ENCODE measurements around the gene TLE2. TPM values are rescaled to one million over a fixed set of nuclear protein-coding genes. Genes with fewer than 3 reads are reported as not detected.
A peak's percentile ranks its signal among the peaks of the same experiment; 100 is the strongest.

Gene TLE2
- total RNA-seq, 8 experiments from 2014 or later: 0.13 to 11.8 (median 4.4) TPM; not detected in 2

DNA sequence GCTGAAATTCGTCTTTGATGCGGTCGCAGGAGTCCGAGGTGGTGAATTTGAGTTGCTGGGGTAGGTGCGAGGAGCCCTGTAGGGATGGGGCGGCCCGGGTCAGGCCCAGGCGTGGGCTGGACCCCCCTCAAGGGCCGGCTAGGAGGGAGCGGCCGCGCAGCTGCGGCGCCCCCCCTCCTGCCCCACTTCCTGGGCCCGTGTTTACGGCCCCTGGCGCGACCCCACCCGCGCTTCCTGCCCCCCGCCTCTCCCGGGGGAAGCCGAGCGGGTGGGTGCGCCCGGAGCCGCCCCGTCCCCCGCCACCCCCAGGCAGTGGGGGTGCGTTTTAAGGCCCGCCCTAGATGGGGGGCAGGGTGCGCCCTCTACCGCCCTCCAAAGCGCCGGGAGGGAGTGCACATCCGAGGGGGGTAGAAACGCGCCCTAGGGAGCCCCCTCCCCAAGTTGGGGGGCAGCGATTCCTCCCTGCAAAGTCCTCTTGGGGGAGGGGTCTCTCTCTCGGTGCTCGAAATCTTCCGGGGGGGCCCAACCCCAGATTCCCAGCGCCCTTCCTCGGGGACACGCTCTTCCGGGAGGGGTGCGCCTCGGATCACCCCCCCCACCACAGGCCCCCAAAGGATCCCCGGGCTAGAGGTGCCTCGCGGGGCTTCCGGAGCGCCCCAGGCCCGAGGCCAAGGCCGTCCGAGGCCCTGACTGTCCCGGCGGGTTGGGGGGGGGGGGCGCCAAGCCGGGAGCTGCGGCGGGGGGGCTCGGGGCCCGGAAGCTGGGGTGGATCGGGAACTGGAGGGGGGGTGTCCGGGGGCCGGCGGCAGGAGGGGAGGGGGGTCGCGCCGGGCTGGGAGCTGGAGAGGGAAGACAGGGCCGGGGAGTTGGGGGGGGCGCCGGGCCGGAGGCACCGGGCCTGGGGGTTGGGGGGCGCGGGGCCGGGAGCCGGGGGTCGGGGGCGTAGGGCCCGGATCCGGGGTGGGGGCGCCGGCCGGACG, 32.4 kb upstream of the TLE2 start:
- Histone ChIP-seq H3K27ac (peak overlapping the region; percentile 76 to 93), H3K4me1 (replicated peaks in 1 of 2) (peaks cover 5 to 18% of the 10 kb centered on the region in 2 donors), H3K4me3 (peak overlapping the region; percentile 67 to 100 (median 95))
- peak; percentile 29 to 66 (median 51) for ATAC-seq (replicated peaks in 6 of 8)
- in situ Hi-C loops (cut with MboI; ENCODE audit: low pct_unique_long_range_greater_than_20kb in 2 of 9, low sequenced_read_pairs in 9 of 9, unreplicated experiment in 9 of 9): no loop called here
- WGBS, 10 experiments: 0 to 7% (median 0%) methylated on average over 1 to 10 of the region's 88 CpGs; no CpG with 5 or more reads in 7 of the 10 experiments

DNA sequence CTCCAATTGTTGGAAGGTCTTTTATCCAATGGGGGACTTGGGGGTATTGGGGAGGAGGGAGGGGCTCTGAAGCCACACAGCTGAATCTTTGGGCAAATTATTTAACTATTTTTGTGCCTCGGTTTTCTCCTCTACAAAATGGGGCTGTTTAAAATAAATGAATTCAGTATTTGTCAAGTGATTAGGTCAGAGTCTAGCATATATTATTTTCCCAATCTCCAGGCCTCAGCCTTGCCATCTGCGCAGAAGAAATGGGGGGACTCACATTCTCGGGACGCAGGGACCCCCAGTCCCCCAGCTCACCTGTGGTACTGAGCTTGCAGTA, 31.7 kb upstream of the TLE2 start:
- peaks cover 5 to 22% of the 10 kb centered on the region in 2 donors for H3K4me1 ChIP-seq (replicated peaks in 1 of 2)
- WGBS, 10 experiments: 0 to 86% (median 30%) methylated on average over 1 to 4 of the region's 4 CpGs; no CpG with 5 or more reads in 4 of the 10 experiments
- in situ Hi-C loops (cut with MboI; ENCODE audit: low pct_unique_long_range_greater_than_20kb in 2 of 9, low sequenced_read_pairs in 9 of 9, unreplicated experiment in 9 of 9): no loop called here

DNA sequence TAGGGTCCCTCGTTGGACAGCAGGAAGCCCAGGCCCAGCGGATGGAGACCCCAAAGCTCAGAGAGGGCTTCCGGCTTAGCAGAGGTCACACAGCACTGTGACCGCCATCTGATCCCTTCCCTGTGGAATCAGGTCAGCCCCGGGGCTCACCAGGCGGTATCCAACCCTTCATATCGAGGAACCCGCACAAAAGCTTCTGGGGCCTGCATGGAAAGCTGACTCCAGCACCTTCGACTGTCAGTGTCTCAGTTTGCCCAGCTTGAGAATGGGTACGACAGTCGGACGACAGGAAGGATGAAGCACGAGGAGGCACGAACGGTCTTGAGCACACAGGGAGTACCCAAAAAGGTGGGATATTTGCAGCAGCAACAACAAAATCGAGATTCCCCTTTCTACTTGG, 30.6 kb upstream of the TLE2 start:
- no peak for ATAC-seq (replicated peaks in 6 of 8)
- 89 to 100% (median 98%) methylated on average over 1 to 10 of the region's 16 CpGs; no CpG with 5 or more reads in 4 of the 10 experiments for WGBS, 10 experiments
- H3K27ac ChIP-seq: no peak overlapping the region
- in situ Hi-C loops (cut with MboI; ENCODE audit: low pct_unique_long_range_greater_than_20kb in 2 of 9, low sequenced_read_pairs in 9 of 9, unreplicated experiment in 9 of 9): no loop called here
- no peak overlapping the region for H3K4me3 ChIP-seq
- H3K4me1 ChIP-seq (replicated peaks in 1 of 2): peaks cover 5 to 25% of the 10 kb centered on the region in 2 donors

More for the DNA sequence above, 31.7 kb upstream of the TLE2 start:
- no peak for ATAC-seq (replicated peaks in 6 of 8)
- Histone ChIP-seq H3K4me3 (peak overlapping the region; percentile 67 to 100 (median 95)), H3K27ac (peak overlapping the region in 1 of 2 donors; percentile 81)

DNA sequence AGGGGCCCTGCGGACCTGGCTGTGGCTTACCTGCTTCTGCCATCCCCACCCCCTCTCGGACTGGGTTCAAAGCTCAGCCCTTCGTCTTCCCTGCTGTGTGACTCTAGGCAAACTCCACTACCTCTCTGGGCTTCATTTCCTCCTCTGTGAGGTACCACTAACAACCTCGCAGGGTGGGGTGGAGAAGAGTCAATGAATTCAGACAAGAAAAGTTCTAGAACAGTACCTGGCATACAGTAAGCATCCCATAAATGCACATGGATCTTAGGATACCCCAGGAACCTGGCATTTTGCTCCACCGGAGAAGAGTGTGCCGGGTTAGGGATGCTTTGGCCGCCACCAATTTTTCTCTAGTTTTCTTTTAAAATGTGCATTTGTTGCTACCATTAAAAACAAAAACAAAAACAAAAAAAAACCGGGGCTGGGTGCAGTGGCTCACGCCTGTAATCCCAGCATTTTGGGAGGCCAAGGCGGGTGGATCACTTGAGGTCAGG, 29.8 kb upstream of the TLE2 start:
- WGBS, 10 experiments: 80 to 100% (median 95%) methylated on average over 2 to 8 of the region's 10 CpGs; no CpG with 5 or more reads in 1 of the 10 experiments
- no peak overlapping the region for H3K4me3 ChIP-seq
- in situ Hi-C loops (cut with MboI; ENCODE audit: low pct_unique_long_range_greater_than_20kb in 2 of 9, low sequenced_read_pairs in 9 of 9, unreplicated experiment in 9 of 9): no loop called here
- ATAC-seq (replicated peaks in 6 of 8): no peak
- H3K27ac ChIP-seq: no peak overlapping the region
- peaks cover 10 to 31% of the 10 kb centered on the region in 2 donors for H3K4me1 ChIP-seq (replicated peaks in 1 of 2)

DNA sequence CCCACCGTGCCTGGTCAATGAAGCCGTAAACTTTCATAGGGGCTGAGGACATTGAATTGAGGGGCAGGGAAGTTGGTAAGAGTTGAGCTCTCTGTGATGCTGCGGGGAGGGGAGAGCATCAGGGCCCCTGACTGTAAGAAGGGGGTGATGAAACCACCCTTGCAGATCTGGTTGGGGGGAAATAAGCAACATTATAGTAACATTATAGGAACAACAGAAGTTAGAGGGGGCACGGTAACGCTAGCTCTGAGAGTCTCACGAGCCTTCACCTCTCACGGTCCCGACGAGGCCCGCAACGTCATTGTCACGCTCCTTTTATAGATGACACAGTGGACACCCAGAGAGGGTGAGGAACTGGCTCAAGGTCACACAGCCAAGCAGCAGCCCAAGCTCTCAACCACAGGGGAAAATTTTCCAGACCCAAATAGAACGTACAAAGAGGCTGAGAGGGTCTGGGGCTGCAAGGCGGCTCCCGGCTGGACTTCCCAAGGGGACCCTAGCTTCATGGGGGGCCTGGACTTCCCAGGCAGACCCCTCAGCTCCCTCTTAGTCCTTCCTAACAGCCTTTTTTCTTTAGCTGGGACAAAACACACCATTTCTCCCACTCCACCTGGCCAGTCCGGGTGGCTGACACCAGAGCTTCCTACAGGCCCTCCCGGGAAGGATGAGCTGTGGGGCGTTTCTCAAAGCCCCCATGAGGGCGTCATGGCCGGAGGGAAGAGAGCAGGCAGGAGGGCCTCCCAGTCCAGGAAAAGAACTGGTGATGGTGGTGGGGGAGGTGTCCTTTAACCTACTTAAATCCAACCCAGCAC, 29.1 kb upstream of the TLE2 start:
- H3K27ac ChIP-seq: no peak overlapping the region
- WGBS, 10 experiments: 68 to 96% (median 91%) methylated on average over 2 to 13 of the region's 20 CpGs; no CpG with 5 or more reads in 5 of the 10 experiments
- ATAC-seq (replicated peaks in 6 of 8): no peak
- H3K4me1 ChIP-seq (replicated peaks in 1 of 2): peaks cover 17 to 38% of the 10 kb centered on the region in 2 donors
- no peak overlapping the region for H3K4me3 ChIP-seq
- in situ Hi-C loops (cut with MboI; ENCODE audit: low pct_unique_long_range_greater_than_20kb in 2 of 9, low sequenced_read_pairs in 9 of 9, unreplicated experiment in 9 of 9): no loop called here

DNA sequence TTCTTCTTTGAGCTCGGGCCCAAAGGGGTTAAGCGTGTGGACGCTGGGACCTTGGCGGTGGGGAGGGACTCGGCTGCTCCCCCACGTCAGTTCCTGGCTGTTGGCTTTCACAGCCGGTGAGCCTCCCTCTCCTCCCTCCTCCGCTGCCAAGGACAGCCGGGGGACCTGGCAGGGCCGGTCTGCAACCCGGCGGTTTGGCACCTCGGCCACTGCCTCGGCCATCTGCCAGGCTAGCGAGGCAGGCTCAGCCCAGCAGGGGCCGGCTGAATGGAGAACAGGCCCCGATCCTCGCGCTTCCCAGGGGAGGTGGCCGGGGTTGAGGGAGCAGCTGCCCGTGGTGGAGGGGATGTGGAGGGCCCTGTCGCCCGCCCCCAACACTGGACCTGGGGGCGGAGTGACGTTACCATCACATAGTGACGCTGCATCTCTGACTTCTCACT, 28.2 kb upstream of the TLE2 start:
- H3K27ac ChIP-seq: peak overlapping the region in 1 of 2 donors; percentile 4
- no peak overlapping the region for H3K4me3 ChIP-seq
- H3K4me1 ChIP-seq (replicated peaks in 1 of 2): peaks cover 16 to 36% of the 10 kb centered on the region in 2 donors
- peak in 5 of 8 experiments; percentile 46 to 70 (median 59) for ATAC-seq (replicated peaks in 6 of 8)
- in situ Hi-C loops (cut with MboI; ENCODE audit: low pct_unique_long_range_greater_than_20kb in 2 of 9, low sequenced_read_pairs in 9 of 9, unreplicated experiment in 9 of 9): no loop called here
- WGBS, 10 experiments: 52% methylated on average over 12 of the region's 26 CpGs; no CpG with 5 or more reads in 9 of the 10 experiments

DNA sequence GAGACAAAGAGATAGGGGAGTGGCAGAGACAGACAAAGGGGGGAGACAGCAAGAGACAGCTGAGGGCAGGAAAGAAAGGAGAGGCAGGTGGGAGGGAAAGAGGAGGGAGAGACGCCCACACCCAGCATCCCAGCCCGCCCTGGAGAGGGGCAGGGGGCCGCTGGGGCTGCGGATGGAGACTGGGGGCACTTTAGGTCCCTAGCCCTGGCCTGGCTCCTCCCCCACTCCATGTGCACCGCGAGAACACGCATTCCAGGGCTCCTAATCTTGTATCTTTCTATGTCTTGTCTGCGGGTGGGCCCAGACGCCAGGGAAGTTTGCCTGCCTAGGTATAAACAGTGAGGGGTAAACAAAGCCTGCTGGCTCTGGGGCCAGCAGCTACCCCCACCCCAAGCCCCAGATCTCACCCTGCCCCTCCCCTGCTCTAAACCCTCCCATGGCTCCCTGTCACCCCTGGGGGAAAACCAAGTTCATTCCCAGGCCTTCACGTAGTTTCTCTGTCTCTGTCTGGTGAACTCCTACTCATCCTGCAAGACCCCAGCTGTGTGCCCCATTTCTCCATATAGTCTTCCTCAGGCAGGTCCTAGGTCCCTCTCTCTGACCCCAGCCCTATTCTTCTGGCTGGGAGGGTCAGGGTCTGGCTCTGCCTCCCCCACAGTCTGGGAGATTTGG, 27.5 kb upstream of the TLE2 start:
- Histone ChIP-seq H3K4me1 (replicated peaks in 1 of 2) (peaks cover 16 to 36% of the 10 kb centered on the region in 2 donors), H3K27ac (peak overlapping the region in 1 of 2 donors; percentile 4), H3K4me3 (no peak overlapping the region)
- WGBS, 10 experiments: 100% methylated on average over 1 of the region's 10 CpGs; no CpG with 5 or more reads in 9 of the 10 experiments
- no peak for ATAC-seq (replicated peaks in 6 of 8)
- in situ Hi-C loops (cut with MboI; ENCODE audit: low pct_unique_long_range_greater_than_20kb in 2 of 9, low sequenced_read_pairs in 9 of 9, unreplicated experiment in 9 of 9): no loop called here

DNA sequence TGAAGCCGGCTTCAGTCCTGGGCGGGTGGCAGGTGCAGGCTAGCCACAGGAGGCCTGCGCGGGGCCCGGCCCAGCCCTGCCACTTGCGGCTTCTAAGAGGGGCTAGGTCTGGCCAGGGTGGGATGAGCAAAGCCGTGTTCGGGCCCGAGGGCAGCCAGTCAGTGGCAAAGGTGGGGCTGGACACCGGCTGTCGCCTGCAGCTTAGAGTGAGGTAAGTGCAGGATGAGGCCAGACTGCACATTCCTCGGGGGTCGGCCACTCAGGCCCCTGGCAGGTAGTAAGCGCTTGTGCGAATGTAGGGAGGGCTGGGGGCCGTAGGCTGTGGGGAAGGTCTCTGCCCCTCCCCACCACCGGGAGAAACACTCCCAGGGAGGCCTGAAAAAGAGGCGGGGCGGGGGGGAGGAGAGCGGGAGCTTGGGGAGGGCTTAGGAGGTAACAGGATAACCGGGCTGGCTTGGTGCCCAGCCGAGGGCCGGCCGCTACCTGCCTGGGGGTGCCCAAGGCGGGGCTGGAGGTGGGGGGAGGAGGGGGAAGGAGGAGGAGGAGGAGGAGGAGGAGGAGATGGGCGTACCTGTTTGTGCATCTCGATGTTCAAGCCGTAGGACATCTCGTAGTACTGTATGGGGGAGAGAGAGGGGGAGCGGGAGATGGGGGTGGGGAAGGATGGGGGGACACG, 26.8 kb upstream of the TLE2 start:
- H3K4me3 ChIP-seq: no peak overlapping the region
- ATAC-seq (replicated peaks in 6 of 8): no peak
- peaks cover 16 to 36% of the 10 kb centered on the region in 2 donors for H3K4me1 ChIP-seq (replicated peaks in 1 of 2)
- no CpG with 5 or more reads among the region's 31 CpGs for WGBS, 10 experiments
- H3K27ac ChIP-seq: no peak overlapping the region
- in situ Hi-C loops (cut with MboI; ENCODE audit: low pct_unique_long_range_greater_than_20kb in 2 of 9, low sequenced_read_pairs in 9 of 9, unreplicated experiment in 9 of 9): no loop called here

DNA sequence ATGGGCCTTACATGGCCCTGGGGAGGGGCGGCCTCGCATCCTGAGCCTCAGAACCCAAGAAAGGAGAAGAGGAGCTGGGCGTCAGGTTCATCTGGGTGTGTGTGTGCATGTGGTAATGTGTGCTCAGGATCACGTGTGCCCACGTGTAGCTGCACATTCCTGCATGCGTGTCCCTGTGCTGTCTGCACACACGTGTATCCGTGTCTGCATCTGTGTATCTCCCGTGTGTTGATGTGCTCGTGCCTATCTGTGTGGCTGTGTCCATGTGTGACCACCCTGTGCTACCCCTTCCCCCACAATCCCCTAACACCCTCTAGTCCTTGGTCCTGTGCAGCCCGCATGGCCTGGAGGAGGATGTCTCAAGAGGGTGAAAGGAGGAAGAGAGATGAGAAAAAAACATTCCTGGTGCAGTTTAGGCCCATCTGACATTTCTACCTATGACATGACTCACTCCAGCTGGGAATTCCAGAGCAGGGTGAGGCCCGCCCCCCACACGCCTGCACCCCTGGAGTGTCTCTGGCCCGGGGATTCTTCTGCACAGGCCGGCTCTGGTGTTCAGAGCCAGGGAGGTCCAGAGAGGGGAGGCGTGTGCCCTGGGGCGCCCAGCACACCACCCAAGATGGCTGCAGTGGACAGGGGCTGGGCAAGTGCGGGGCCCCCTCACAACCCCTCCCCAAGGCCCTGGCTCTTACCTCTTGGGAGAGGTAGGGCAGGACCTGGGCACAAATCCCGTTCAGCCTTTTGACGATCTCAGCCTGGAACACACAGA, 26.1 kb upstream of the TLE2 start:
- Histone ChIP-seq H3K27ac (no peak overlapping the region), H3K4me1 (replicated peaks in 1 of 2) (peaks cover 16 to 36% of the 10 kb centered on the region in 2 donors), H3K4me3 (no peak overlapping the region)
- in situ Hi-C loops (cut with MboI; ENCODE audit: low pct_unique_long_range_greater_than_20kb in 2 of 9, low sequenced_read_pairs in 9 of 9, unreplicated experiment in 9 of 9): no loop called here
- ATAC-seq (replicated peaks in 6 of 8): peak in 3 of 8 experiments; percentile 23 to 39 (median 24)
- WGBS, 10 experiments: 64 to 100% (median 93%) methylated on average over 1 to 3 of the region's 20 CpGs; no CpG with 5 or more reads in 5 of the 10 experiments

DNA sequence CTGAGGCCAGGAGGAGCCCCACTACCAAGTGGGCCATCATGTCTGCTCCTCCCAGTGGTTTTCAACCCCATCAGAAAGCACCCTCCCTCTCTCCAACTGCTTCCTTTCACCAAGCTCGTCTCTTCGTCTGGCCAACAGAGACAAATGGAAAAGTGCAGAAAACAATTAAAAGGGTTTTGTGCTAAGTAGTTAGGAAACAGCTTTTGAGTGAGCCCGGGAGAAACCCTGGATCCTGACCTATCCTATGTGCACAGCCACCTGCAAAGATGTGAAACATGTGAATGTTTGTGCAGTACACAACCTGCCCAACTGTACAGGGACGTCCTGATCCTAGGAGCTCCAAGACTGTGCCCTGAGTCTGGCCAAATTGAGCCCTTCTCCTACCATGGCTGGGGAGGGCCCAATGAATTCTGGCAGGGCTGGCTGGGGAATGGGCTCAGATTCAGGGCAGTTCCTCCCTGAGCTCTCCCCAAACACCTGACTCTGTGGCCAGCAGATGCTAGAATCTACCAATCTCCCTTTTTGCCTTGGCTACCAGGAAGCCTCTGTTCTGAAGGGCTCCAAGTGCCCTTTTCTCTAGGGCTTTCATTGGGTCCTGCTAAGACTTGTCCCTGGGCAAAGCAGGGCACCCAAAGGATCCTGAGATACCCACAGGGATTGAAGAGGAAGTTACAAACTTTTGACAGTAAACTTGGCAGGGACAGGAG, 25.3 kb upstream of the TLE2 start:
- in situ Hi-C loops (cut with MboI; ENCODE audit: low pct_unique_long_range_greater_than_20kb in 2 of 9, low sequenced_read_pairs in 9 of 9, unreplicated experiment in 9 of 9): no loop called here
- Histone ChIP-seq H3K27ac (no peak overlapping the region), H3K4me3 (no peak overlapping the region), H3K4me1 (replicated peaks in 1 of 2) (peaks cover 16 to 36% of the 10 kb centered on the region in 2 donors)
- ATAC-seq (replicated peaks in 6 of 8): no peak
- WGBS, 10 experiments: 17 to 100% (median 60%) methylated on average over 1 to 3 of the region's 4 CpGs; no CpG with 5 or more reads in 3 of the 10 experiments

DNA sequence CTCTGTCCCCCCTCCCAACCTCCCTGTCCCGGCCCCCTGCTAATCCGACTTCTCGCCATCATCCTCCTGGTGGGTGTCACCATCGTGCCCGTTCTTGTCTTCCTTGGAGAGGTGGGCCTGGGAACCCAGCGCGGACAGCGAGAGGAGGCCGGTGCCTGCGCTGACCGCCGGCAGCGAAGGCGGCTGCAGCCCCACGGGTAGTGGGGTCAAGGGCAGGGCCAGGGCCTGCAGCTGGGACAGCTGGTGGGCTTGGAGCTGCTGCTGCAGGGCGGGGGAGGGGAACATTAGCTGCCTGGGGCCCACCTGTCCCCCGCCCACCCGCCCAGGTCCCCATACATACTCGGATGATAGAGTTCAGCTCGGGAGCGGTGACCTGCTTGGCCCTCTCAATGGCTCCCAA, 24.7 kb upstream of the TLE2 start:
- Histone ChIP-seq H3K4me3 (no peak overlapping the region), H3K27ac (peak overlapping the region in 1 of 2 donors; percentile 45), H3K4me1 (replicated peaks in 1 of 2) (peaks cover 16 to 36% of the 10 kb centered on the region in 2 donors)
- ATAC-seq (replicated peaks in 6 of 8): no peak
- in situ Hi-C loops (cut with MboI; ENCODE audit: low pct_unique_long_range_greater_than_20kb in 2 of 9, low sequenced_read_pairs in 9 of 9, unreplicated experiment in 9 of 9): no loop called here
- WGBS, 10 experiments: no CpG with 5 or more reads among the region's 21 CpGs
